Thyroid gland (tissue), 4 donors: ENCODE data around the gene ARFGEF3. TPM values are rescaled to one million over a fixed set of nuclear protein-coding genes. Genes with fewer than 3 reads are reported as not detected.

Experiments
- DNase-seq, 2 donors: peaks; one replicate each; pipeline ENCODE4 v3.0.0-alpha.2; 2019
- H3K27ac ChIP-seq, 3 donors: fragments of 200-600 bp; sonication (generic); 1 replicate in 2 of 3; 2 replicates in 1 of 3; pipeline ENCODE4 v1.5.1; 2016 to 2019; ENCODE audit warnings: mild to moderate bottlenecking in 1 of 3, moderate library complexity in 1 of 3
- H3K27me3 ChIP-seq: fragments of 200-600 bp; sonication (generic); one replicate; pipeline ENCODE4 v1.5.1; 2019
- H3K36me3 ChIP-seq, 2 donors: fragments of 200-600 bp; sonication (generic); one replicate each; pipeline ENCODE4 v1.5.1; 2016 to 2019
- H3K4me1 ChIP-seq, 2 donors: fragments of 200-600 bp; sonication (generic); one replicate each; pipeline ENCODE4 v1.5.1; 2017 to 2019
- H3K4me3 ChIP-seq, 3 donors: fragments of 200-600 bp; sonication (generic); replicated peaks in 1 of 3; 1 replicate in 2 of 3; 2 replicates in 1 of 3; pipeline ENCODE4 v1.5.1; 2016; ENCODE audit warnings: mild to moderate bottlenecking in 1 of 3
- H3K9me3 ChIP-seq: fragments of 200-600 bp; sonication (generic); one replicate; pipeline ENCODE4 v1.5.1; 2017
- CTCF ChIP-seq, 6 experiments: fragments of 200-600 bp in 3 of 6; fragments of 450-650 bp in 3 of 6; sonication (generic) in 3 of 6; IDR thresholded peaks; one replicate each; pipeline ENCODE4 v1.5.1; 2016 to 2019; ENCODE audit warnings: antibody characterized with exemption in 6 of 6, mild to moderate bottlenecking in 2 of 6, inconsistent platforms in 1 of 6, moderate library complexity in 1 of 6
- POLR2A ChIP-seq, 2 donors: fragments of 450-650 bp; IDR thresholded peaks; one replicate each; pipeline ENCODE4 v1.6.1; 2017; ENCODE audit warnings: antibody characterized with exemption in 2 of 2, mild to moderate bottlenecking in 2 of 2, moderate library complexity in 1 of 2
- WGBS, 2 donors: methylation state at CpG; one replicate each; pipeline ENCODE4 v1.1.5; 2017; 5-methylcytosine and 5-hydroxymethylcytosine counted together
- intact Hi-C: fragments of 100-400 bp; cut with DNase I; formaldehyde crosslinking; loops from one replicate; pipeline ENCODE4 v1.15.1; 2023
- total RNA-seq, 4 donors: library from RNA; depleted of rRNA; stranded (reverse); fragments of >200 nt; gene quantifications; one replicate each; pipeline ENCODE4 v1.2.3, GENCODE V29; 2016

Gene ARFGEF3
- total RNA-seq, 4 donors from 2014 or later, result 2.4 to 7.2 (median 4.4) TPM

- H3K27ac ChIP-seq, result no peak overlapping the region
- no peaks in the 10 kb centered on the region for H3K9me3 ChIP-seq
- DNase-seq, result no peak
- TF ChIP-seq CTCF (IDR thresholded peaks at IDR 0.05) (no peak), POLR2A (IDR thresholded peaks at IDR 0.05) (no peak)
- no peaks in the 10 kb centered on the region for H3K36me3 ChIP-seq
- 84 to 85% methylated on average over 9 of the region's 9 CpGs for WGBS, 2 donors
- no peak overlapping the region for H3K4me3 ChIP-seq
- H3K27me3 ChIP-seq, result no peaks in the 10 kb centered on the region
- intact Hi-C loops, result no loop called here
- no peaks in the 10 kb centered on the region for H3K4me1 ChIP-seq
Measured at GRCh38 chr6:138370631-138371451, 209.1 kb downstream of the ARFGEF3 start.

- intact Hi-C loops, result no loop called here
- no peaks in the 10 kb centered on the region for H3K9me3 ChIP-seq
- no peaks in the 10 kb centered on the region for H3K36me3 ChIP-seq
- H3K4me3 ChIP-seq, result no peak overlapping the region
- 70 to 80% methylated on average over 3 of the region's 3 CpGs for WGBS, 2 donors
- DNase-seq, result no peak
- no peaks in the 10 kb centered on the region for H3K27me3 ChIP-seq
- no peaks in the 10 kb centered on the region for H3K4me1 ChIP-seq
- H3K27ac ChIP-seq, result no peak overlapping the region
- TF ChIP-seq POLR2A (IDR thresholded peaks at IDR 0.05), result no peak
- TF ChIP-seq CTCF (IDR thresholded peaks at IDR 0.05), result no peak
Measured at GRCh38 chr6:138371452-138371711, 209.6 kb downstream of the ARFGEF3 start.

GRCh38 chr6:138371720-138372119, 210.0 kb downstream of the ARFGEF3 start:
- WGBS, 2 donors, result 49 to 59% methylated on average over 3 of the region's 3 CpGs
- no peaks in the 10 kb centered on the region for H3K9me3 ChIP-seq

GRCh38 chr6:138372711-138373463, 211.1 kb downstream of the ARFGEF3 start:
- Histone ChIP-seq H3K27ac (no peak overlapping the region), H3K4me1 (no peaks in the 10 kb centered on the region), H3K27me3 (no peaks in the 10 kb centered on the region), H3K9me3 (no peaks in the 10 kb centered on the region), H3K4me3 (no peak overlapping the region), H3K36me3 (no peaks in the 10 kb centered on the region)
- DNase-seq, result no peak
- no peak for TF ChIP-seq CTCF (IDR thresholded peaks at IDR 0.05)
- TF ChIP-seq POLR2A (IDR thresholded peaks at IDR 0.05), result no peak
- intact Hi-C loops, result no loop called here

More at GRCh38 chr6:138371720-138372119, 210.0 kb downstream of the ARFGEF3 start:
- Histone ChIP-seq H3K36me3 (no peaks in the 10 kb centered on the region), H3K27ac (no peak overlapping the region), H3K4me3 (no peak overlapping the region), H3K4me1 (no peaks in the 10 kb centered on the region), H3K27me3 (no peaks in the 10 kb centered on the region)
- TF ChIP-seq CTCF (IDR thresholded peaks at IDR 0.05) (no peak), POLR2A (IDR thresholded peaks at IDR 0.05) (no peak)
- DNase-seq, result no peak
- intact Hi-C loops, result no loop called here

DNA sequence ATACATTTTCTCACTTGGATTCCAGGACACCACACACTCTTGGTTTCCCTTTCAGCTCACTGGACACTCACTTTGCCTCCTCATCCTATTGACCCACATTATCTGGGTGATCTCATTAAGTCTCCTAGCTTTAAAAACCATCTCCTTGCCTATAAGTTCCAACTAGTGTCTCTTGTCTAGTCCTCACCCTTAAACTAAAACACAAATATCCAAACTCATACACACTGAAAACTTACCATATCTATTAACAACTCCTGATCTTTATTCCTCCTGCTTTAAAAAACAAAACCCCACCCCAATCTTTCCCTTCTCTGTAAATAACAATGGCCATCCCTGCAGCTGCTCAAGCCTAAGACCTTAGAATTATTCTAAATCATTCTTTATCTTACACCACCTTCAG, 212.5 kb downstream of the ARFGEF3 start:
- Histone ChIP-seq H3K4me3 (no peak overlapping the region), H3K27me3 (no peaks in the 10 kb centered on the region), H3K4me1 (no peaks in the 10 kb centered on the region), H3K36me3 (no peaks in the 10 kb centered on the region), H3K9me3 (no peaks in the 10 kb centered on the region), H3K27ac (no peak overlapping the region)
- TF ChIP-seq POLR2A (IDR thresholded peaks at IDR 0.05) (no peak), CTCF (IDR thresholded peaks at IDR 0.05) (no peak)
- no peak for DNase-seq
- intact Hi-C loops, result no loop called here
